Stimulated activated CD8-positive, alpha-beta memory T cell treated with anti-CD3 and anti-CD28 coated beads, Interleukin-15, amount 100 ng/mL, for 1 hour (primary cell): Measurements from ENCODE around the gene GRM1.

Source experiments
- DNase-seq: peaks from one replicate; pipeline ENCODE4 v3.0.0-alpha.2; 2020; ENCODE audit warnings: low read depth

GRM1 gene

GRCh38 chr6:146381486-146381885, 352.6 kb downstream of the GRM1 start:
- DNase-seq, result no peak

- DNase-seq, result no peak
Observed at GRCh38 chr6:146388736-146389364, 360.0 kb downstream of the GRM1 start.

GRCh38 chr6:146389740-146390139, 360.9 kb downstream of the GRM1 start:
- no peak for DNase-seq

GRCh38 chr6:146397638-146398037, 368.8 kb downstream of the GRM1 start:
- DNase-seq, result no peak

- DNase-seq, result no peak
Observed at GRCh38 chr6:146402476-146402875, 373.6 kb downstream of the GRM1 start.

GRCh38 chr6:146408583-146408982, 379.7 kb downstream of the GRM1 start:
- no peak for DNase-seq

GRCh38 chr6:146410851-146411595, 382.2 kb downstream of the GRM1 start:
- no peak for DNase-seq

GRCh38 chr6:146419576-146419975, 390.7 kb downstream of the GRM1 start:
- no peak for DNase-seq

GRCh38 chr6:146420255-146420654, 391.4 kb downstream of the GRM1 start:
- DNase-seq, result no peak

- DNase-seq, result no peak
Observed at GRCh38 chr6:146422789-146423375, 394.0 kb downstream of the GRM1 start.

- DNase-seq, result no peak
Observed at GRCh38 chr6:146423452-146423851, 394.6 kb downstream of the GRM1 start.

GRCh38 chr6:146426516-146426915, 397.7 kb downstream of the GRM1 start:
- no peak for DNase-seq

- DNase-seq, result no peak
Observed at GRCh38 chr6:146429831-146430230, 401.0 kb downstream of the GRM1 start.

GRCh38 chr6:146433881-146434731, 405.2 kb downstream of the GRM1 start:
- no peak for DNase-seq

GRCh38 chr6:146434732-146435390, 406.0 kb downstream of the GRM1 start:
- no peak for DNase-seq

GRCh38 chr6:146441907-146442306, 413.0 kb downstream of the GRM1 start:
- no peak for DNase-seq

GRCh38 chr6:146444189-146444588, 415.3 kb downstream of the GRM1 start:
- DNase-seq, result no peak

GRCh38 chr6:146445233-146445632, 416.4 kb downstream of the GRM1 start:
- DNase-seq, result no peak

- no peak for DNase-seq
Observed at GRCh38 chr6:146456886-146457285, 428.0 kb downstream of the GRM1 start.

- no peak for DNase-seq
Observed at GRCh38 chr6:146460941-146461340, 432.1 kb downstream of the GRM1 start.

GRCh38 chr6:146470091-146470770, 441.4 kb downstream of the GRM1 start:
- DNase-seq, result no peak
